Transverse colon (tissue), 4 donors: ENCODE results near the gene FNIP2.

ENCODE experiments used
- EP300 ChIP-seq: sonication (generic); formaldehyde crosslinking; IDR thresholded peaks from one replicate; pipeline ENCODE4 v1.6.1; 2017; ENCODE audit warnings: antibody characterized with exemption, low read depth
- POLR2A ChIP-seq: fragments of 450-650 bp; IDR thresholded peaks from one replicate; pipeline ENCODE4 v1.6.1; 2016; ENCODE audit warnings: antibody characterized with exemption, mild to moderate bottlenecking, moderate library complexity
- POLR2AphosphoS5 ChIP-seq, 3 donors: sonication (generic); formaldehyde crosslinking; IDR thresholded peaks; one replicate each; pipeline ENCODE4 v1.6.1; 2016; ENCODE audit warnings: antibody characterized with exemption in 3 of 3
- TF ChIP-seq, protein P1 (sequence below), 5 experiments: fragments of 200-600 bp in 3 of 5; fragments of 450-650 bp in 2 of 5; sonication (generic) in 3 of 5; IDR thresholded peaks; 1 replicate in 2 of 5; 2 replicates in 3 of 5; pipeline ENCODE4 v1.5.1; 2016 to 2017; ENCODE audit warnings: antibody characterized with exemption in 5 of 5, inconsistent platforms in 3 of 5, mild to moderate bottlenecking in 2 of 5, moderate library complexity in 1 of 5

DNA sequence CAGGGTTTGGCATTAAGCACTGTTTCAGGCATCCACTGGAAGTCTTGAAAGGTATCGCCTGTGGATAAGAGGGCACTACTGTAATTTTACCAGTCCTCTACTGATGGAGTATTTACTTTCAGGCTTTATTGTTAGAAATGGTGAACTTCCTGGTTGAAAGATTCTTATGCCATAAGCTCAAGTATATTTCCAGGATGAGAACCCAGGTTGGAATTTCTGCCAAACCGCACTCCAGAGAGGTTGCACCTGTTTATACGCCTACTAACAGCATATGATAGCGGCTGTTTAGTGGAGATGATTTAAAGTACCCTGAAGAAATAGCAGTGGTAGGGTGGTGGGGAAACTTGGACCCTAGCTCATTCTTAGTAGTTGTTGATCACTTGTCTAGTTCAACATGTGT lies 9.9 kb downstream of the FNIP2 start:
- TF ChIP-seq, protein P1, sequence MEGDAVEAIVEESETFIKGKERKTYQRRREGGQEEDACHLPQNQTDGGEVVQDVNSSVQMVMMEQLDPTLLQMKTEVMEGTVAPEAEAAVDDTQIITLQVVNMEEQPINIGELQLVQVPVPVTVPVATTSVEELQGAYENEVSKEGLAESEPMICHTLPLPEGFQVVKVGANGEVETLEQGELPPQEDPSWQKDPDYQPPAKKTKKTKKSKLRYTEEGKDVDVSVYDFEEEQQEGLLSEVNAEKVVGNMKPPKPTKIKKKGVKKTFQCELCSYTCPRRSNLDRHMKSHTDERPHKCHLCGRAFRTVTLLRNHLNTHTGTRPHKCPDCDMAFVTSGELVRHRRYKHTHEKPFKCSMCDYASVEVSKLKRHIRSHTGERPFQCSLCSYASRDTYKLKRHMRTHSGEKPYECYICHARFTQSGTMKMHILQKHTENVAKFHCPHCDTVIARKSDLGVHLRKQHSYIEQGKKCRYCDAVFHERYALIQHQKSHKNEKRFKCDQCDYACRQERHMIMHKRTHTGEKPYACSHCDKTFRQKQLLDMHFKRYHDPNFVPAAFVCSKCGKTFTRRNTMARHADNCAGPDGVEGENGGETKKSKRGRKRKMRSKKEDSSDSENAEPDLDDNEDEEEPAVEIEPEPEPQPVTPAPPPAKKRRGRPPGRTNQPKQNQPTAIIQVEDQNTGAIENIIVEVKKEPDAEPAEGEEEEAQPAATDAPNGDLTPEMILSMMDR (IDR thresholded peaks at IDR 0.05) = no peak
- TF ChIP-seq EP300 (no peak), POLR2A (no peak), POLR2AphosphoS5 (IDR thresholded peaks at IDR 0.05) (no peak)
